Duodenal mucosa (tissue), 2 donors: ENCODE results near the gene TMEM220.
A peak's percentile ranks its signal among the peaks of the same experiment; 100 is the strongest.
"Not testable (repeated sequence)": the region's sequence is repeated elsewhere in the genome, so short reads cannot be mapped to it uniquely, and the experiment has no call there.

Source experiments
- H3K27ac ChIP-seq: one replicate; pipeline ENCODE4 v1.7.0; 2013; ENCODE audit warnings: low read depth, low read length
- H3K27me3 ChIP-seq, 2 donors: one replicate each; pipeline ENCODE4 v1.7.0; 2013; ENCODE audit warnings: low read length in 2 of 2, control low read depth in 1 of 2; ENCODE audit not compliant: insufficient read depth in 2 of 2, control insufficient read depth in 1 of 2
- H3K36me3 ChIP-seq, 2 donors: one replicate each; pipeline ENCODE4 v1.7.0; 2013; ENCODE audit warnings: low read length in 2 of 2, control low read depth in 1 of 2; ENCODE audit not compliant: insufficient read depth in 2 of 2, control insufficient read depth in 1 of 2
- H3K4me1 ChIP-seq, 2 donors: one replicate each; pipeline ENCODE4 v1.7.0; 2013; ENCODE audit warnings: low read length in 2 of 2, control low read depth in 1 of 2; ENCODE audit not compliant: insufficient read depth in 2 of 2, control insufficient read depth in 1 of 2
- H3K4me3 ChIP-seq, 2 donors: one replicate each; pipeline ENCODE4 v1.7.0; 2013; ENCODE audit warnings: low read length in 2 of 2, low read depth in 1 of 2
- H3K9ac ChIP-seq, 2 donors: one replicate each; pipeline ENCODE4 v1.7.0; 2013; ENCODE audit warnings: low read length in 2 of 2, low read depth in 1 of 2
- H3K9me3 ChIP-seq, 2 donors: one replicate each; pipeline ENCODE4 v1.7.0; 2013; ENCODE audit warnings: low read length in 2 of 2, control low read depth in 1 of 2; ENCODE audit not compliant: control insufficient read depth in 1 of 2

Gene TMEM220

DNA sequence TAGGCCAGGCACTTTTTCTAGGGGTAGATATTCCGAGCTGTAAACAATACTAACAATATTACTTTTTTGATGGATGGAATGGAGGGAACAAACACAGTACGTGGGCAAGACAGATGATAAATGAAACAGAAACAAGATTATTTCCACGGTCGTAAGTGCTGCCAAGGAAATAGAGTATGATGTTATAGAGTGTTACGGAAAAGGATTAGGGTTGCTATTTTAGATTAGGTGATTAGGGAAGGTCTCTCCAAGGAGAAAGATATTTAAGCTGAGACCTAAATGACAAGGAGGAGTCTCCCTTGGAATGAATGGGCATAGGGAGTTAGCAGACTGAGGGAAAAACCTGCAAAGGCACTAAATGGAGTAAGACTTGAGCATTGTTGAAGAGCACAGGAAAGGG is 24.1 kb downstream of the TMEM220 start:
- H3K27ac ChIP-seq: no peak overlapping the region
- no peaks in the 10 kb centered on the region for H3K27me3 ChIP-seq
- no peak overlapping the region for H3K4me3 ChIP-seq
- H3K9me3 ChIP-seq: no peaks in the 10 kb centered on the region
- H3K4me1 ChIP-seq: peaks cover 0 to 5% of the 10 kb centered on the region in 2 donors
- no peak overlapping the region for H3K9ac ChIP-seq
- peaks cover 20 to 54% of the 10 kb centered on the region in 2 donors for H3K36me3 ChIP-seq

DNA sequence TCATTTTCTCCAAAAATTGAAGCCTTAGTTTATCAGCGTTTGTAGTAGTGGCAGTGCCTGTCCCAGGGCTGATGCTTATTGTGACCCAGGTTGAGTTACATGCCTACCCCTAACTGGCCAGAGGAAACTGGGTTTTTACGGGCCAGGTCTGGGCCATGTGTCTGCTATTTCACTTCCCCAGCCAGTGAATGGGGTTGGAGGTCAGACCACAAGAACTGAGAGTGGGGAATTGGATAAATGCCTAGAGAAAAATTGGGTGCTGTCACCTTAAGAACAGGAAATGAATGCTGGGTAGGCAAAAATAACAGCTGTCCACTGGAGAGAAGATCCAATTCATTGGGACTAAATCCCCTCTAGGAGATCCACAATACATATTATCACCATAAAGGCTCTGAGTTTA is 27.2 kb downstream of the TMEM220 start:
- peaks cover 0 to 10% of the 10 kb centered on the region in 2 donors for H3K4me1 ChIP-seq
- H3K9me3 ChIP-seq: no peaks in the 10 kb centered on the region
- peaks cover 15 to 27% of the 10 kb centered on the region in 2 donors for H3K36me3 ChIP-seq
- H3K27ac ChIP-seq: no peak overlapping the region
- H3K4me3 ChIP-seq: no peak overlapping the region
- H3K9ac ChIP-seq: peak overlapping the region in 1 of 2 donors; percentile 8
- H3K27me3 ChIP-seq: no peaks in the 10 kb centered on the region

DNA sequence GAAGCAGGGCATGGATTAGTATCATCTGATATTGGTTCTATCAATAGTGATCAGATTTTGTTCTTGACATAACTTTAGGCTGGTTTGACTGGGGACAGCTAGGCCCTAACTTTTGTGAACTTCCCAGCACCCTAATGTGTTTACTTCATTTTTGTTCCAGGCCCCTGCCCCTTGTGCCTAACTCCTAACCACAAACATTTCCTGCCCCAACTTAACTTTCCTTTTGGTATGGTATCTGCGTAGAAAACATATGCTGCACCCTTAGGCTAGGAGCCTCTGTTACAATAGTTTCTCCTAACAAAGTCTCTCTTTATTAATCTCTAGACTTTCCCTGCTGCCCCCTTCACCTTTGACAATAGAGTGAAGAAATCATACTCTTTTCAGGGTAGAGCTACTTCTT is 30.0 kb downstream of the TMEM220 start:
- Histone ChIP-seq H3K9ac (no peak overlapping the region), H3K4me3 (no peak overlapping the region), H3K27me3 (no peaks in the 10 kb centered on the region), H3K36me3 (peaks cover 1 to 8% of the 10 kb centered on the region in 2 donors), H3K9me3 (no peaks in the 10 kb centered on the region), H3K27ac (no peak overlapping the region), H3K4me1 (peaks cover 9 to 16% of the 10 kb centered on the region in 2 donors)

DNA sequence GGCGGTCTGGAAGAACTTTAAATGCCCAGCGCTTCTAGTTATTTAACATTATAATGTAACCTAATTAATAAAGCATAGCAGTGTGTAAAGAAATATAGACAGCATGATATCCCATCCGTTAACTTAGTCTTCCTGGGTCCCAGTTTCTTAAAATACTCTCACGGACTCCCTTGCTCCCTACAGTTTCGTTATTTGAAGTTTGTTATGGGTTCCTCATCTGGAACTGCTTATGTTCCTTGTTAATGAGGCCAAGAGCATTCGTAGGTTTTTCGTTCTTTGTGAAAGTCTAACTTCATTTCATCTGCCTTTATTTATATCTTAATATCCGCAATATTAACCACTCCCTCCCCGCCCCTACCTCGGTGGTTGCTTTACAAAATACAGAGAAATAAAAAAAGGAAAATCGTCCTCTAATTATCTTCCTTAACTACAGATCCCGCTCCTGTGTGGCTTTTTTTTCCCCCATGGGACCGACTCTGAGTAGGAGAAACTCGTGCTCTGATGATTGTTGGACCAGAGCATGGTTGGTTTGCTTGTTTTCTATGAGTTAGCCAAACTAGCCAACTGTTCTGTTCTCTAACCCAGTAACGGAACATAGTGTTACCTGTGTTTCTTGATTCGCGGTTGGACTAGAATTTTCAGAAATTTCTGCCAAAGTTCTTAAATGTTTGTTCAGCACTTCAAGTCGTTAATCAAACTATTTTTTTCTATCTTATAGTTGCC is 31.6 kb downstream of the TMEM220 start:
- Histone ChIP-seq H3K9me3 (no peaks in the 10 kb centered on the region), H3K4me3 (peak overlapping the region; percentile 79 to 96), H3K9ac (peak overlapping the region; percentile 92 to 95), H3K27ac (peak overlapping the region; percentile 81), H3K27me3 (no peaks in the 10 kb centered on the region), H3K4me1 (peaks cover 9 to 16% of the 10 kb centered on the region in 2 donors), H3K36me3 (peaks cover 0 to 15% of the 10 kb centered on the region in 2 donors)

DNA sequence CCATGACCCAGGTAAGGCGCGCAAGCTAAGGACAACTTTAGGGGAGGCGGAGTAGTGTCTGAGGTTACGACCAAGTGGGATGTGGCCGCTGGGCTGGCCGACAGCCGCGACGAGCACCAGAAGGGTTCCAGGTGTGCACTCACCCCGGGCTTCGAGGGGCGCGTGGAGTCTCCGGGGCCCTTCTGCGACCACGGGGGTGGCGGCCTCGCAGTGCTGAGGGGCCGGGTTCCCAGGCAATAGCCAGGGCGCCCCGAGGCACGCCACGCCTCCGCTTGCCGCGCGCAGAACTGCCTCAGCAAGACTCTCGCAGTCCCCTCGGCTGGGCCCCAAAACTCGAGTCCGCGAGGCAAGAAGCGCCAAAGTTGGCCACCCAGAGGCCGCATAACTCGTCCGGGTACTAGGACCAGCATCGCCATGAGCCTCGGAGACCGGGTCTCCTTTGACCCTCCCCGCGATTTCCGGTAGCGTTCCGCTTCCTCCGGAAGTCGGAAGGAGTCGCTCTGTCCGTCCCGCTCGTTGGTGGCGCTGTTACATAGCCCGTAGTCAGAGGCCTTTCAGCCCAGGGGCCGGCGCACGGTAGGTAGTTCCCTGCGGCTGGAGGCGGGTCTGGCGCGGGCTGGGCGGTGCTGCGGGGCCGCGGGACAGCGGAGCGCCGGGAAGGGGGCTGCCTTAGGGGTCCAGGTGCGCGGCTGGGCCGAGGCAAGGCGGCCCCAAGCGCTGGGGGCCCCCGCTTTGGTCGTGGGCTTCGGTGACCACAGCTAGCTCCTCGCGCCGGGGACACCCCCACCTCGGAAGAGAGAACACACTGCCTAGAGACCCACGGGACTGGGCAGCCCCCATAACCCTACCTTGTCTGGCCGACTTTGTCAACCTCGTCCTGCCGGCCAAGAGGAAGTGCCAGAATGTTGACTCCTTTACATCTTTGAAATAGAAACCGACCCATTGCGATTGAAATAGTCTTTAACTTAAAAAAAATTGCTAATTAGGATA is 32.4 kb downstream of the TMEM220 start, which contains the start of the genes ADPRM and SCO1:
TSS of gene ADPRM (plus strand) at position 503 of the 990 bp plus-strand sequence. CDS start 7,333 bp downstream, outside the sequence.
TSS of gene SCO1 (minus strand) at position 442 of the 990 bp plus-strand sequence. CDS start at position 416, 26 bp downstream.
- Histone ChIP-seq H3K27ac (peak within 1 kb of the TSS; percentile 81), H3K9me3 (no peaks in the 10 kb centered on the region), H3K4me3 (peak within 1 kb of the TSS; percentile 79 to 96), H3K36me3 (peaks cover 0 to 24% of the 10 kb centered on the region in 2 donors), H3K27me3 (no peaks in the 10 kb centered on the region), H3K9ac (peak within 1 kb of the TSS; percentile 92 to 95), H3K4me1 (peaks cover 9 to 13% of the 10 kb centered on the region in 2 donors)

DNA sequence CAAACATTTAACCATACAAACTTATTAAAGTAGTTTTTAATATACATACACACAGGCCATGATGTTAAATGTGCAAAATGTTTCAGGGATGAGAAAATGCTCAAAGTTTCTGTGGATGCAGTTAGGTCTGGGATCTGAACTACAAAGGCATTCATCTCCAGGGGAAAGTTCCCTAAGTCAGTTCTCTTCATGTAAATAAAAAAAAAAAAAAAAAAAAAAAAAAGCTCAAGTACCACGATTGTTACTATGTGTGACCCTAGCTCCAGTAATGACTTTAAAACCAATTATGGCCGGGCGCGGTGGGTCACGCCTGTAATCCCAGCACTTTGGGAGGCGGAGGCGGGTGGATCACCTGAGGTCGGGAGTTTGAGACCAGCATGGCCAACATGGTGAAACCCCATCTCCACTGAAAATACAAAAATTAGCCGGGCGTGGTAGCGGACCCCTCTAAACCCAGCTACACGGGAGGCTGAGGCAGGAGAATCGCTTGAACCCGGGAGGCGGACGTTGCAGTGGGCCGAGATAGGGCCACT is 33.9 kb downstream of the TMEM220 start:
- Histone ChIP-seq H3K9ac (peak overlapping the region in 1 of 2 donors; percentile 95), H3K4me1 (peaks cover 9 to 11% of the 10 kb centered on the region in 2 donors), H3K36me3 (peaks cover 6 to 38% of the 10 kb centered on the region in 2 donors), H3K4me3 (peak overlapping the region; percentile 79 to 96)
- not testable (repeated sequence) for H3K27ac ChIP-seq, H3K9me3 ChIP-seq, H3K27me3 ChIP-seq

DNA sequence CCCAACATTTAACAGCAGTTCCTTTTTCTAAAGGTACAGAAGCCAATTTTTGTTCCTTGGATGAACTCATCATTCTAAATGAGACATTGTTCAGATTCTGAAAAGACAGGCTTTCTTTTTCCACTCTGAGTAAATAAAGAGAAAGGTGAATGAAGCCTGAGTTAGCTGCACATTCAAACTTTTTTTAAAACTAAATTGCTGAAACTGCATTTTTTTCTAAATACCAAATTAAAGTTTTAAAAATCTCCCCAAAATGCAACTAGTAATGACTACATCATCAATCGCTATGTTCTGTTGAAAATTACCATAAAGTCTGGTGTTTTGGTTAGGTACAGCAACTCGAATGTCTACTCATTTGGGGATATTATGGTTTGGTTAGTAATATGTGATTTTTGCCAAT is 42.3 kb downstream of the TMEM220 start:
- Histone ChIP-seq H3K4me1 (no peaks in the 10 kb centered on the region), H3K27me3 (no peaks in the 10 kb centered on the region), H3K27ac (no peak overlapping the region), H3K36me3 (peaks cover 35 to 65% of the 10 kb centered on the region in 2 donors), H3K4me3 (no peak overlapping the region), H3K9ac (no peak overlapping the region), H3K9me3 (no peaks in the 10 kb centered on the region)

DNA sequence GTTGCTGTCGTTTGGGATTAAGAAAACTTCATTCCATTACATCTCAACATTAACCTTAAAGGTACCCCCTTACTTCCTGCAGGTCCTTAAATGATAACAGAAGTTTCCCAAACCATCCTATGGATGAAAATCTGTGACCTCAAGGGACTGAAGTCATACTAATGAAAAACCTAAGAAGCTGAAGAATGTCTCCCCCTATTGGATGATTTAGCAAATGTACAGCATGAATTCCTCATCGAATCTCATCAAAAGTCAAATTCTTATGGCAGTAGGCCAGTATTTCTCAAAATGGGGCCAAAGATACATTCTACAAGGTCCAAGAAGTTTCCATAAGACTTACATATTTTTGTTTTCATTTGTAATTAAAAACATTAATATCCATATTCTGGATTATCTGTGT is 46.0 kb downstream of the TMEM220 start:
- Histone ChIP-seq H3K36me3 (peaks cover 47 to 71% of the 10 kb centered on the region in 2 donors), H3K9me3 (no peaks in the 10 kb centered on the region), H3K4me1 (no peaks in the 10 kb centered on the region), H3K9ac (no peak overlapping the region), H3K4me3 (no peak overlapping the region), H3K27me3 (no peaks in the 10 kb centered on the region), H3K27ac (no peak overlapping the region)

DNA sequence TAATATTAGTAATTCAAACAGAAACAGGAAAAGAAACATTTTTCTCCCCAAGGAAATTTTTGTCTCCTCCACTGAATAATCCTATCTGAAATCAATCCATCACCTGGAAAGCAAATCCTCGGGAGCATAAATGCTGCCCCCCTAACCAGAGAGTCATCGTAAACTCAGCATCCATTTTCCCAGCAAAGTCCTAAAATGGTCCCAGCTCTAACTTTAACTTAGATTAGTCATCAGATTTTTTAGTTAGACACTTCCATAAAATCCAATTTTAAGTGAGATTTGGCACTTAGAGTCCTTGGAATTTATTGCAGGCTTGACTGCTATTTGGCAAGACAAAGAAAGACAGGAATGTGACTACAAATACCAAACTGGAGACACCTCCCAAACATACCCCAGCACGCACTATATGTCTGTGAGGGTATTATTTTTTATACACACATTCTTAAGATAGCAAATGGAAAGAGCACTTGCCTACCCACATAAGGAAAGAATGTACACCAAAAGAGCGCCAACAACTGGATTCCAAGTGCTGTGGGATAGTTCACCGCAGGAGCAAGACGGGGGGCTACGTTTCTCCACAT is 47.9 kb downstream of the TMEM220 start:
- Histone ChIP-seq H3K27me3 (no peaks in the 10 kb centered on the region), H3K27ac (no peak overlapping the region), H3K36me3 (peaks cover 50 to 70% of the 10 kb centered on the region in 2 donors)

More for the DNA sequence above, 47.9 kb downstream of the TMEM220 start:
- Histone ChIP-seq H3K4me3 (no peak overlapping the region), H3K9me3 (no peaks in the 10 kb centered on the region), H3K4me1 (no peaks in the 10 kb centered on the region), H3K9ac (no peak overlapping the region)
